CD8-positive, alpha-beta memory T cell (primary cell): ENCODE data around the gene UBE2U. TPM values are rescaled to one million over a fixed set of nuclear protein-coding genes. Genes with fewer than 3 reads are reported as not detected.

Source experiments
- CTCF ChIA-PET: fragments of 350-600 bp; sonication (Branson Sonifier 250); formaldehyde crosslinking; loops from one replicate; lab custom pipeline; 2021; ENCODE audit warnings: antibody characterized with exemption; lab: Charles Lee
- POLR2A ChIA-PET: fragments of 350-600 bp; sonication (Branson Sonifier 250); formaldehyde crosslinking; loops from one replicate; lab custom pipeline; 2021; ENCODE audit warnings: antibody characterized with exemption; lab: Charles Lee
- DNase-seq, 5 donors: peaks; one replicate each; pipeline versions ENCODE4 v3.0.0 to v3.0.0-alpha.2; 2020 to 2022; ENCODE audit warnings: mixed read lengths in 1 of 5
- H3K27ac ChIP-seq: one replicate; pipeline ENCODE4 v1.7.0; 2013; ENCODE audit warnings: low read depth, mild to moderate bottlenecking, low read length, moderate library complexity
- H3K27me3 ChIP-seq: 2 replicates; pipeline ENCODE4 v1.7.0; 2013; ENCODE audit warnings: low read length, mild to moderate bottlenecking; ENCODE audit not compliant: insufficient read depth, poor library complexity, severe bottlenecking
- H3K36me3 ChIP-seq: 2 replicates; pipeline ENCODE4 v1.7.0; 2013; ENCODE audit warnings: mild to moderate bottlenecking, low read length, moderate library complexity; ENCODE audit not compliant: insufficient read depth
- H3K4me1 ChIP-seq: 2 replicates; pipeline ENCODE4 v1.7.0; 2013; ENCODE audit warnings: mild to moderate bottlenecking, low read length, moderate library complexity; ENCODE audit not compliant: insufficient read depth
- H3K4me3 ChIP-seq: 2 replicates; pipeline ENCODE4 v1.7.0; 2013; ENCODE audit warnings: mild to moderate bottlenecking, low read length
- H3K9me3 ChIP-seq: 2 replicates; pipeline ENCODE4 v1.7.0; 2013; ENCODE audit warnings: mild to moderate bottlenecking, low read length
- H3K27ac Mint-ChIP-seq, 8 donors: one replicate each; pipeline ENCODE4 v1.8.0; 2020 to 2021; ENCODE audit warnings: mixed read lengths in 8 of 8, mild to moderate bottlenecking in 6 of 8, inconsistent platforms in 3 of 8, moderate library complexity in 3 of 8
- H3K27me3 Mint-ChIP-seq, 2 donors: one replicate each; pipeline ENCODE4 v1.8.0; 2020 to 2021; ENCODE audit warnings: mixed read lengths in 2 of 2, mild to moderate bottlenecking in 1 of 2, moderate library complexity in 1 of 2
- H3K36me3 Mint-ChIP-seq, 3 donors: one replicate each; pipeline ENCODE4 v1.8.0; 2020 to 2021; ENCODE audit warnings: mixed read lengths in 3 of 3, inconsistent platforms in 1 of 3, mild to moderate bottlenecking in 1 of 3
- H3K4me1 Mint-ChIP-seq, 3 donors: one replicate each; pipeline ENCODE4 v1.8.0; 2020 to 2021; ENCODE audit warnings: mixed read lengths in 3 of 3, inconsistent platforms in 1 of 3, mild to moderate bottlenecking in 1 of 3
- H3K4me3 Mint-ChIP-seq, 7 donors: one replicate each; pipeline ENCODE4 v1.8.0; 2020 to 2021; ENCODE audit warnings: mixed read lengths in 7 of 7, mild to moderate bottlenecking in 6 of 7, moderate library complexity in 4 of 7, inconsistent platforms in 2 of 7
- H3K9me3 Mint-ChIP-seq, 5 donors: one replicate each; pipeline ENCODE4 v1.8.0; 2020 to 2022; ENCODE audit warnings: mixed read lengths in 5 of 5, mild to moderate bottlenecking in 3 of 5, moderate library complexity in 2 of 5, inconsistent platforms in 1 of 5
- polyA plus RNA-seq: library from polyadenylated mRNA; unstranded; fragments of 300-500 nt; fragmentation: Illumina TruSeq; gene quantifications from one replicate; pipeline ENCODE4 v1.2.3, GENCODE V29; 2021
- total RNA-seq, 2 experiments: library from RNA; stranded (reverse); gene quantifications; one replicate each; pipeline ENCODE4 v1.2.3, GENCODE V29; 2021

UBE2U gene, protein sequence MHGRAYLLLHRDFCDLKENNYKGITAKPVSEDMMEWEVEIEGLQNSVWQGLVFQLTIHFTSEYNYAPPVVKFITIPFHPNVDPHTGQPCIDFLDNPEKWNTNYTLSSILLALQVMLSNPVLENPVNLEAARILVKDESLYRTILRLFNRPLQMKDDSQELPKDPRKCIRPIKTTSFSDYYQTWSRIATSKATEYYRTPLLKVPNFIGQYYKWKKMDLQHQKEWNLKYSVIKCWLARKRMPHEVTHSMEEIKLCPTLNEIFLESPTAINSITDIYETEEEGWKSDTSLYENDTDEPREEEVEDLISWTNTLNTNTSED
- total RNA-seq (not detected), polyA plus RNA-seq (not detected)

DNA sequence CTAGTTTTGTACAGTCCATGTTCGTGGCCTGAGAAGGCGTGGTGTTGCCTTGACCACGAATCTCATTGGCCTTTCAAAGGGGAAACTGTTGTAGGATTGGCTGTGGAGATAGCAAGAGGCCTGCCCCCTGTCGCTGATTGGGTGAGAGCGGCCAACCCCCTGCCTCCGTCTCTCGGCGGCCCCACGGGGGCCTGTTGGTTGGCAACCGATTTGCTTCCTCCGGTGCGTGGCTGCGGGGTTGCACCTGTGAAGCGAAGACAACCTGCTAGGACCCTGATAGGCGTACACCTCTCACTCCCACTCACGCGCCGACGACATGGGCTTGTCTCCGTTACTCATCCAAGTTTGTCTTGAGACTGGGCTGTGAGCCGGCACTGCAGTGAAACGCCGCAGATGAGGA is at the start of gene UBE2U:
UBE2U (plus strand) TSS at position 204 of the 400 bp plus-strand sequence. CDS start 428 bp downstream, outside the sequence.
- Mint-ChIP-seq H3K36me3 (no peaks in the 10 kb centered on the region), H3K4me1 (no peaks in the 10 kb centered on the region), H3K27ac (no peak within 1 kb of the TSS), H3K9me3 (peaks cover 0 to 1% (median 0%) of the 10 kb centered on the region in 5 donors), H3K27me3 (peaks cover 4 to 15% of the 10 kb centered on the region in 2 donors), H3K4me3 (no peak within 1 kb of the TSS)
- no peaks in the 10 kb centered on the region for H3K36me3 ChIP-seq
- no peak for DNase-seq
- no peak within 1 kb of the TSS for H3K4me3 ChIP-seq
- H3K27me3 ChIP-seq = no peaks in the 10 kb centered on the region
- H3K9me3 ChIP-seq = no peaks in the 10 kb centered on the region
- ChIA-PET POLR2A (no interaction called here), CTCF (no interaction called here)
- no peak within 1 kb of the TSS for H3K27ac ChIP-seq
- no peaks in the 10 kb centered on the region for H3K4me1 ChIP-seq

DNA sequence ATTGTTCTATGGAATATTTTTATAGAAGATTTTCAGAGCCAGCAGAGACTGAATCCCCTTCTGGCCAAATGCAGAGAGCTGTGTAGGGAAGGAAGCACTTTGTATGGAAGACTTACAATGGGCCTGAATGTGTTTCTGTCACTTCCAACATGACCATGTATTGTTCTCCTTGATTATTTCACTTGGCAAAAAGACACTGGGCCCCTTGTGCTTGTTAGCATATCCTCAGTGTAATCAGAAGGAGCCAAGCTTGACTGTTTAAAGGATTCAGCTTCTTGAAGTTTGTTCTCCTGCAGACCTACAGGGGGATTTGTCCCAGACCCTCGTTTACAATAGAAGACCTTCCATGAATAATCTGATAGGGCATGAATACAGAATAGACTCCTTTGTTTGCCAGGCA is 48.1 kb upstream of the UBE2U start:
- H3K36me3 Mint-ChIP-seq = no peaks in the 10 kb centered on the region
- DNase-seq = no peak
- no peak overlapping the region for H3K4me3 ChIP-seq
- no peaks in the 10 kb centered on the region for H3K9me3 Mint-ChIP-seq
- no peaks in the 10 kb centered on the region for H3K4me1 ChIP-seq
- no peaks in the 10 kb centered on the region for H3K36me3 ChIP-seq
- no peak overlapping the region for H3K4me3 Mint-ChIP-seq
- no peaks in the 10 kb centered on the region for H3K4me1 Mint-ChIP-seq
- no peak overlapping the region for H3K27ac Mint-ChIP-seq
- peaks cover 2 to 21% of the 10 kb centered on the region in 2 donors for H3K27me3 Mint-ChIP-seq
- H3K9me3 ChIP-seq = no peaks in the 10 kb centered on the region
- no peak overlapping the region for H3K27ac ChIP-seq
- POLR2A ChIA-PET = no interaction called here
- CTCF ChIA-PET = no interaction called here
- H3K27me3 ChIP-seq = no peaks in the 10 kb centered on the region

DNA sequence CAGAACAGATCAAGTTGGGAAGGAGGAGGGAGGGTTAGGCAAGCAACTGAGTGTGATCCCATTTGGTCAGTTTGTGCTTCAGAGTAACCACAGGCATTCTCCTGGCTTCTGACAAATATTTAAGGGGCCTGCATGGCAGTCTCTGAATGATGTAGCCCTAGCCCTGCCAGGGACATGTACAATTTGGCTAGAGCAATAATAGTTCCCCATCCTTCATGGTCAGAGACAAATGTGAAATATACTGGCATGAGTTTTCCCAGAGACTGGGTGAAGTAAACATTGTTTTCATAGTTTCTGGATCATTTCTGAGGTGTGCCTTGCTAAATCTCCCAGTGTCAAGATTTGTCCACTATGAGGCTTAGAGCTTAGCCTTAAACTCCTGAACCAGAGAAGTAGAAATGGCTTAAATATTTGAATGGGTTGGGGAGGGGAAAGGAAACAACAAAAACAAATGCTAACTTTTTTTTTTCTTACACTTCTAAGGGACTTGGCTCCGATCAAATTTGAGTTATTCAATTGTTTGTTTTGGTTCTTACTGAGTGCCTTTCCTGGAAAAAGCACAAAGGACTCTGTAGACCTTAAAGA is 42.0 kb upstream of the UBE2U start:
- Histone ChIP-seq H3K4me3 (no peak overlapping the region), H3K27ac (no peak overlapping the region), H3K27me3 (peaks cover 4% of the 10 kb centered on the region), H3K9me3 (no peaks in the 10 kb centered on the region), H3K4me1 (no peaks in the 10 kb centered on the region), H3K36me3 (no peaks in the 10 kb centered on the region)
- Mint-ChIP-seq H3K27ac (no peak overlapping the region), H3K9me3 (no peaks in the 10 kb centered on the region), H3K27me3 (peaks cover 2 to 24% of the 10 kb centered on the region in 2 donors), H3K36me3 (no peaks in the 10 kb centered on the region), H3K4me1 (no peaks in the 10 kb centered on the region), H3K4me3 (no peak overlapping the region)
- DNase-seq = no peak
- ChIA-PET CTCF (no interaction called here), POLR2A (no interaction called here)

DNA sequence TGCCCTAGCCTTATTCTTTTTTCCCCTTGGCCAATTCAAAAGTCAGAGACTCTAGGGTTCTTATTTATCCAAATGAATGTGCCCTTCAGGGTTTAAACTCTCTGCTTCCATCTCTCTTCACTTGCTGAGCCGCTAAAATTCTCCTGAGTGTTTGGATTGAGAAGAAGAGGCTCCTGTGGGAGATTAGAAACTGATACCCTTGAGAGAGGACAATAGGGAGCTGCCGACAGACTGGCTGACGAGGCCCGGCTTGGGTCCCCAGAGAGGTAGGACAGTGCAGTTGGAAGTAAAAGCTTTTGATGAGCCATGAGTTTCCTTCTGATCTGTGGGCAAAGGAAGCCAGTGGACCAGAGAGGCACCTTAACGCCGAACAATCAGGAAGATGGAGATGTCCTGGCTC is 41.3 kb upstream of the UBE2U start:
- Mint-ChIP-seq H3K27me3 (peaks cover under 1 to 26% of the 10 kb centered on the region in 2 donors), H3K4me3 (no peak overlapping the region), H3K9me3 (no peaks in the 10 kb centered on the region), H3K27ac (no peak overlapping the region), H3K4me1 (no peaks in the 10 kb centered on the region), H3K36me3 (no peaks in the 10 kb centered on the region)
- DNase-seq = no peak
- Histone ChIP-seq H3K4me3 (no peak overlapping the region), H3K27me3 (peaks cover 4% of the 10 kb centered on the region), H3K36me3 (no peaks in the 10 kb centered on the region), H3K9me3 (no peaks in the 10 kb centered on the region), H3K4me1 (no peaks in the 10 kb centered on the region), H3K27ac (no peak overlapping the region)
- POLR2A ChIA-PET = no interaction called here
- CTCF ChIA-PET = no interaction called here

DNA sequence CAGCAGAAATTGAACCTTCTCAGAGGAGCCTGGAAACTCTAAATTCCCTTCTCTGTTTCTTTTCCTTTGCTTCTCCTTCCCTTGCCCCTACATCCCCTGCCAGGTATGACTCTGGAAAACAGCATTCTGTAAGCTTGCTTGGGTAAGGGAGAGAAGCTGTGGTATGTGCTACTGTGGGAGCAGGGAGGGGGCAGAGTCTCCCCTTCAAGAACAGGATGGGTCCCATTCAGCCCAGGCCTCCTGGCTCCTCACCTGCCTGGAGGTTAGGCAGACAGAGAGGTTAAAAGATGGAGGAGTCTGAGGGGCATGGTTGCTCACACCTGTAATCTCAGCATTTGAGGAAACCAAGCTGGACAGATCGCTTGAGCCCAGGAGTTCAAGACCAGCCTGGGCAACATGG is 40.6 kb upstream of the UBE2U start:
- Histone ChIP-seq H3K4me3 (no peak overlapping the region), H3K4me1 (no peaks in the 10 kb centered on the region), H3K9me3 (no peaks in the 10 kb centered on the region), H3K36me3 (no peaks in the 10 kb centered on the region), H3K27me3 (peaks cover 7% of the 10 kb centered on the region), H3K27ac (no peak overlapping the region)
- Mint-ChIP-seq H3K4me1 (no peaks in the 10 kb centered on the region), H3K4me3 (no peak overlapping the region), H3K9me3 (no peaks in the 10 kb centered on the region), H3K36me3 (no peaks in the 10 kb centered on the region), H3K27me3 (peaks cover 0 to 30% of the 10 kb centered on the region in 2 donors), H3K27ac (no peak overlapping the region)
- ChIA-PET POLR2A (no interaction called here), CTCF (interaction anchor here (0.9 kb wide), 1 partner anchor 11 kb away, joined by 3 read pairs; no protein-coding TSS in a partner anchor)
- DNase-seq = no peak

DNA sequence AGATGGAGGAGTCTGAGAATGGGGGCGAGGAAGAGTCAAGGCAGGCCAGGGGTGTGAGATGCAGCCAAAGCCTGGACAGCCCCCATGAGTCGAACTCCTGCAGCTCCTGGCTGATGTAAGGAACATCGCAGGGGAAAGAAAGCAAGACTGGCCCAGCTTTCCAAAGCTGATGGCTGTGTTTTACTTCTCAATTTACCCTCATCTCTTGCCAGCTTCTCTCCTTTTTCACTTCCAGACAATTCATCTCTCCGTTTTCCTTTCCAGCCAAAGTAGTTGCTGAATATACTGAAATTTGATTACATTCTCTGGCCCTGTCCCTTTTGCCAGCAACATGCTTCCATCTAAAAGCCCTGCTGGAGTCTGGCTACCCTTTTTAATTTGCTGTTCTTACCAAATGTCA is 40.0 kb upstream of the UBE2U start:
- H3K36me3 Mint-ChIP-seq = no peaks in the 10 kb centered on the region
- H3K27me3 Mint-ChIP-seq = peaks cover 0 to 30% of the 10 kb centered on the region in 2 donors
- no peak overlapping the region for H3K27ac Mint-ChIP-seq
- peaks cover 9% of the 10 kb centered on the region for H3K27me3 ChIP-seq
- no peaks in the 10 kb centered on the region for H3K36me3 ChIP-seq
- H3K4me1 Mint-ChIP-seq = no peaks in the 10 kb centered on the region
- no peaks in the 10 kb centered on the region for H3K4me1 ChIP-seq
- ChIA-PET POLR2A (no interaction called here), CTCF (interaction anchor here (0.9 kb wide), 1 partner anchor 10 kb away, joined by 3 read pairs; no protein-coding TSS in a partner anchor)
- H3K4me3 Mint-ChIP-seq = no peak overlapping the region
- no peaks in the 10 kb centered on the region for H3K9me3 Mint-ChIP-seq
- H3K9me3 ChIP-seq = no peaks in the 10 kb centered on the region
- no peak overlapping the region for H3K4me3 ChIP-seq
- no peak overlapping the region for H3K27ac ChIP-seq
- no peak for DNase-seq

DNA sequence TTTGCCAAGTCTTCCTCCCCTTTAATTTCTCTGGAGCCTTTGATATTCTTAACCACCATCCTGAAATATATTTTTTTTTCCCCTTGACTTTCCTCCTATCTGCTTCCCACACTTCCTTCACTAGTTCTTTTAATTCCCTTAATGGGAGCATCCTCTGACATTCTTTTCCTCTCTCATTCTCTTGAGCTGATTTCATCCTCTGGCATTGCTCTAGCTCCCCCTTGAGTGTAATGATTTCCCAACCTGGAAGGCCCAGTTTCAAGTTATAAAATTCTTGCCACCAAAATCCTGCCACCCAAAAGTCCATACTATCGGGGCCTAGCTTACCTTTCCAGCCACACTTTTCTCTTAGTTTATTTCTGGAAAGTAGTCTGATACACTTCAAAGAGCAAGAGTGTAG is 39.5 kb upstream of the UBE2U start:
- Mint-ChIP-seq H3K4me3 (no peak overlapping the region), H3K9me3 (no peaks in the 10 kb centered on the region), H3K27me3 (peaks cover 0 to 28% of the 10 kb centered on the region in 2 donors), H3K27ac (no peak overlapping the region), H3K4me1 (no peaks in the 10 kb centered on the region), H3K36me3 (no peaks in the 10 kb centered on the region)
- Histone ChIP-seq H3K27me3 (peaks cover 9% of the 10 kb centered on the region), H3K27ac (no peak overlapping the region), H3K9me3 (no peaks in the 10 kb centered on the region), H3K36me3 (no peaks in the 10 kb centered on the region), H3K4me3 (no peak overlapping the region), H3K4me1 (no peaks in the 10 kb centered on the region)
- DNase-seq = no peak
- CTCF ChIA-PET = no interaction called here
- POLR2A ChIA-PET = no interaction called here

DNA sequence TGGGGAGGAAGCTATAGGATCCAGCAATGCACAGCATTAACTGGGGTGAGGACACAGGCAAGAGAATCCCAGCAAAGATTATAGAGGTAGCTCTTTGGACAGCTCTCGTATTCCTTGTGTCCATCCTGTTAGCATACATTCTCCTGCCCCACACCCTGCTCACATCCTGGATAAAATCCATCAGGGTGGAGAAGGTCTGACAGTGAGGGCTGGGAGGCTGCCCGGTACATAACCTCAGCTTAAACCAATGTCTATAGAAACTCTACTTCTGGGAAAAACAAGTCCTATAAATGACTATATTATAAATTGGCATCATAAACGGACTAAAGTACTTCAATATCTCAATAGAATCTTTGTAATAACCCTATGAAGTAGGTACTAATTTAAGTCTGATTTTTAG is 36.8 kb upstream of the UBE2U start:
- ChIA-PET CTCF (no interaction called here), POLR2A (no interaction called here)
- peaks cover 0 to 3% (median 0%) of the 10 kb centered on the region in 5 donors for H3K9me3 Mint-ChIP-seq
- Histone ChIP-seq H3K4me1 (no peaks in the 10 kb centered on the region), H3K36me3 (no peaks in the 10 kb centered on the region), H3K27ac (no peak overlapping the region), H3K27me3 (peaks cover 4% of the 10 kb centered on the region), H3K9me3 (no peaks in the 10 kb centered on the region), H3K4me3 (no peak overlapping the region)
- peaks cover 0 to under 1% (median 0%) of the 10 kb centered on the region in 3 donors for H3K4me1 Mint-ChIP-seq
- no peak overlapping the region for H3K4me3 Mint-ChIP-seq
- no peak for DNase-seq
- no peaks in the 10 kb centered on the region for H3K36me3 Mint-ChIP-seq
- H3K27ac Mint-ChIP-seq = no peak overlapping the region
- H3K27me3 Mint-ChIP-seq = peaks cover 0 to 30% of the 10 kb centered on the region in 2 donors
